Germinal center (tissue), 1 donor: Measurements from ENCODE around the gene RTEL1.

ENCODE experiments used
- DNase-seq: peaks from one replicate; pipeline ENCODE4 v3.0.0; 2012; ENCODE audit warnings: mixed read lengths, low spot score

Gene RTEL1

GRCh38 chr20:63741676-63742380 is 83.7 kb downstream of the RTEL1 start:
- no peak for DNase-seq

- no peak for DNase-seq
Observed at GRCh38 chr20:63742381-63743024, 84.4 kb downstream of the RTEL1 start.

GRCh38 chr20:63743210-63743970 is 85.3 kb downstream of the RTEL1 start:
- DNase-seq = peak; percentile 1

GRCh38 chr20:63744158-63744557 is 86.0 kb downstream of the RTEL1 start:
- no peak for DNase-seq

GRCh38 chr20:63744574-63745423 is 86.7 kb downstream of the RTEL1 start:
- DNase-seq = peak; percentile 3

GRCh38 chr20:63745424-63745805 is 87.3 kb downstream of the RTEL1 start:
- peak; percentile 1 for DNase-seq
